GM18519 (cell line): ENCODE measurements around the gene NUBP1.

Experiments used
- ATAC-seq: cut with Tn5 transposase; IDR thresholded peaks from one replicate; pipeline ENCODE4 v1.9.1; 2021; ENCODE audit warnings: mild to moderate bottlenecking, moderate library complexity; ENCODE audit not compliant: unreplicated experiment, low FRiP score

The NUBP1 gene

GRCh38 chr16:10791048-10791447 lies 47.4 kb downstream of the NUBP1 start:
- ATAC-seq = peak; percentile 37

- ATAC-seq = no peak
These were observed 56.1 kb downstream of the NUBP1 start for GRCh38 chr16:10799736-10800135.

- no peak for ATAC-seq
These were observed 61.7 kb downstream of the NUBP1 start for GRCh38 chr16:10805334-10805733.

- ATAC-seq = no peak
These were observed 63.1 kb downstream of the NUBP1 start for GRCh38 chr16:10806698-10807097.

GRCh38 chr16:10808218-10808617 lies 64.6 kb downstream of the NUBP1 start:
- no peak for ATAC-seq

- ATAC-seq = no peak
These were observed 65.2 kb downstream of the NUBP1 start for GRCh38 chr16:10808850-10809249.

GRCh38 chr16:10809706-10810105 lies 66.1 kb downstream of the NUBP1 start:
- no peak for ATAC-seq

- ATAC-seq = peak; percentile 48
These were observed 68.9 kb downstream of the NUBP1 start for GRCh38 chr16:10812312-10813098.

- ATAC-seq = peak; percentile 9
These were observed 69.4 kb downstream of the NUBP1 start for GRCh38 chr16:10813099-10813455.

- ATAC-seq = no peak
These were observed 73.9 kb downstream of the NUBP1 start for GRCh38 chr16:10817514-10817913.

GRCh38 chr16:10817963-10818941 lies 74.6 kb downstream of the NUBP1 start, which contains the start of gene TVP23A:
Gene TVP23A, minus strand, starts transcription at chr16:10818794. Its CDS starts 301 bp downstream, at chr16:10818493.
- ATAC-seq = no peak
